ENCODE results near the gene NSMF.

NSMF gene

GRCh38 chr9:137429546-137429890 is 29.6 kb downstream of the NSMF start:
- H3K4me2 ChIP-seq (ENCODE audit: low read length) = peak overlapping the region; percentile 86
- H3K4me1 ChIP-seq (ENCODE audit: low read length) = peaks cover 21% of the 10 kb centered on the region
- H3K36me3 ChIP-seq (replicated peaks; ENCODE audit: low read depth, low read length) = no peaks in the 10 kb centered on the region
- H4K20me1 ChIP-seq (ENCODE audit: insufficient read depth, low read length) = no peaks in the 10 kb centered on the region
- H3K4me3 ChIP-seq (ENCODE audit: low read length) = peak overlapping the region; percentile 81
- H3K27me3 ChIP-seq (ENCODE audit: low read depth, low read length) = peaks cover 8% of the 10 kb centered on the region
- peak overlapping the region; percentile 65 for H3K9ac ChIP-seq (ENCODE audit: low read length)
- no peaks in the 10 kb centered on the region for H3K79me2 ChIP-seq (ENCODE audit: low read length)
- H3K27ac ChIP-seq (ENCODE audit: low read length) = no peak overlapping the region
- TF ChIP-seq CTCF (IDR thresholded peaks at IDR 0.05; ENCODE audit: low read depth, low read length) = no peak
- TF ChIP-seq EZH2phosphoT487 (IDR thresholded peaks at IDR 0.05; ENCODE audit: low read depth) = no peak
- H2AFZ ChIP-seq (ENCODE audit: low read depth, low read length) = peak overlapping the region; percentile 36; the same call in 1 of the 2 replicates
- no peaks in the 10 kb centered on the region for H3K9me3 ChIP-seq (ENCODE audit: insufficient read depth, low read length)

- peak overlapping the region; percentile 81 for H3K4me3 ChIP-seq (ENCODE audit: low read length)
- peak overlapping the region; percentile 86 for H3K4me2 ChIP-seq (ENCODE audit: low read length)
- no peaks in the 10 kb centered on the region for H3K79me2 ChIP-seq (ENCODE audit: low read length)
- H3K9ac ChIP-seq (ENCODE audit: low read length) = 0 out of 2 replicates have a peak overlapping the region, but pooled peaks have one; percentile 65
- no peaks in the 10 kb centered on the region for H3K36me3 ChIP-seq (replicated peaks; ENCODE audit: low read depth, low read length)
- H3K27me3 ChIP-seq (ENCODE audit: low read depth, low read length) = peaks cover 8% of the 10 kb centered on the region
- H3K4me1 ChIP-seq (ENCODE audit: low read length) = peaks cover 26% of the 10 kb centered on the region
- no peak for TF ChIP-seq CTCF (IDR thresholded peaks at IDR 0.05; ENCODE audit: low read depth, low read length)
- TF ChIP-seq EZH2phosphoT487 (IDR thresholded peaks at IDR 0.05; ENCODE audit: low read depth) = no peak
- H2AFZ ChIP-seq (ENCODE audit: low read depth, low read length) = no peak overlapping the region; the same call in 1 of the 2 replicates
- no peak overlapping the region for H3K27ac ChIP-seq (ENCODE audit: low read length)
- no peaks in the 10 kb centered on the region for H4K20me1 ChIP-seq (ENCODE audit: insufficient read depth, low read length)
- no peaks in the 10 kb centered on the region for H3K9me3 ChIP-seq (ENCODE audit: insufficient read depth, low read length)
Measured at GRCh38 chr9:137428841-137429545, 30.1 kb downstream of the NSMF start.

- Histone ChIP-seq H3K4me1 (ENCODE audit: low read length) (peaks cover 30% of the 10 kb centered on the region), H3K4me3 (ENCODE audit: low read length) (no peak overlapping the region), H2AFZ (ENCODE audit: low read depth, low read length) (no peak overlapping the region), H3K27me3 (ENCODE audit: low read depth, low read length) (peaks cover 8% of the 10 kb centered on the region), H3K9me3 (ENCODE audit: insufficient read depth, low read length) (no peaks in the 10 kb centered on the region), H3K9ac (ENCODE audit: low read length) (no peak overlapping the region), H3K36me3 (replicated peaks; ENCODE audit: low read depth, low read length) (no peaks in the 10 kb centered on the region), H3K4me2 (ENCODE audit: low read length) (no peak overlapping the region), H3K27ac (ENCODE audit: low read length) (no peak overlapping the region), H4K20me1 (ENCODE audit: insufficient read depth, low read length) (no peaks in the 10 kb centered on the region), H3K79me2 (ENCODE audit: low read length) (no peaks in the 10 kb centered on the region)
- TF ChIP-seq EZH2phosphoT487 (IDR thresholded peaks at IDR 0.05; ENCODE audit: low read depth) (no peak), CTCF (IDR thresholded peaks at IDR 0.05; ENCODE audit: low read depth, low read length) (0 out of 2 replicates have a peak, but pooled peaks have one; percentile 6)
Measured at GRCh38 chr9:137428311-137428630, 30.9 kb downstream of the NSMF start.

GRCh38 chr9:137427454-137428310 is 31.5 kb downstream of the NSMF start:
- H3K4me2 ChIP-seq (ENCODE audit: low read length) = no peak overlapping the region
- H3K36me3 ChIP-seq (replicated peaks; ENCODE audit: low read depth, low read length) = no peaks in the 10 kb centered on the region

More at GRCh38 chr9:137427454-137428310, 31.5 kb downstream of the NSMF start:
- H3K9me3 ChIP-seq (ENCODE audit: insufficient read depth, low read length) = no peaks in the 10 kb centered on the region
- no peak overlapping the region for H3K27ac ChIP-seq (ENCODE audit: low read length)
- H3K4me1 ChIP-seq (ENCODE audit: low read length) = peaks cover 30% of the 10 kb centered on the region
- TF ChIP-seq EZH2phosphoT487 (IDR thresholded peaks at IDR 0.05; ENCODE audit: low read depth) (no peak), CTCF (IDR thresholded peaks at IDR 0.05; ENCODE audit: low read depth, low read length) (no peak)
- H4K20me1 ChIP-seq (ENCODE audit: insufficient read depth, low read length) = no peaks in the 10 kb centered on the region
- no peak overlapping the region for H3K9ac ChIP-seq (ENCODE audit: low read length)
- H3K4me3 ChIP-seq (ENCODE audit: low read length) = no peak overlapping the region
- H2AFZ ChIP-seq (ENCODE audit: low read depth, low read length) = no peak overlapping the region
- H3K27me3 ChIP-seq (ENCODE audit: low read depth, low read length) = peaks cover 8% of the 10 kb centered on the region
- H3K79me2 ChIP-seq (ENCODE audit: low read length) = no peaks in the 10 kb centered on the region; the same call in 1 of the 2 replicates
